Fibroblast of gingiva (primary cell): ENCODE measurements around the gene CAMSAP1.
"Not testable (repeated sequence)": the region's sequence is repeated elsewhere in the genome, so short reads cannot be mapped to it uniquely, and the experiment has no call there.

Experiments used
- DNase-seq: peaks from one replicate; pipeline ENCODE4 v3.0.0-alpha.2; 2011; ENCODE audit warnings: low read depth

The CAMSAP1 gene

GRCh38 chr9:135901031-135901758 is 6.2 kb downstream of the CAMSAP1 start:
- DNase-seq, result no peak

DNA sequence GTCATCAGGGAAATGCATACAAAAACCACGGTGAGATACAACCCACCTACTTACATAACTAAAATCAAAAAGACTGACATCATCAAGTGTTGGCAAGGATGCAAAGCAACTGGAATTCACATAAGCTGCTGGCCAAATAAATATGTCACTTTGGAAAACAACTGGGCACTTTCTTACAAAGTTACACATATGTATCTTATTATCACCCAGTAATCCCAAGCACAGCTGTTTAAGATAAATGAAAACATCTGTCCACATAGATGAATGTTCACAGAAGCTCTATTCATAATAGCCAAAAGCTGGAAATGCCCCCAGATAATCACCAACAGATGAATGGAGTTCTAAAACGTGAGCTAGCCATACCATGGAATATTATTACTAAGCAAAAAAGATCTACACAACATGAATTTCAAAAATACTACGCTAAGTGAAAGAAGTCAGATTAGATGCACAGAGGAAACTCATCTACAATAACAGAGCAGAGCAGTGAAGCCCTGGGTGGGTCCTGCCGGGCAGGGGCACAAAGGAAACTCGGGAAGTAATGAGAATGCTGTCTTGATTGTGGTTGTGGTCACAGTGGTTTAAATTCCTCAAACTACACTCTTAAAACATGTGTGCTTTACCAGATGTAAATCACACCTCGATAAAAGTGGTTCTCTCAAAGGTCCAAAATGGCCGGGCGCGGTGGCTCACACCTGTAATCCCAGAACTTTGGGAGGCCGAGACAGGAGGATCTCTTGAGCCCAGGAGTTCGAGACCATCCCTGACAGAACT is 8.5 kb downstream of the CAMSAP1 start:
- peak; percentile 93 for DNase-seq

DNA sequence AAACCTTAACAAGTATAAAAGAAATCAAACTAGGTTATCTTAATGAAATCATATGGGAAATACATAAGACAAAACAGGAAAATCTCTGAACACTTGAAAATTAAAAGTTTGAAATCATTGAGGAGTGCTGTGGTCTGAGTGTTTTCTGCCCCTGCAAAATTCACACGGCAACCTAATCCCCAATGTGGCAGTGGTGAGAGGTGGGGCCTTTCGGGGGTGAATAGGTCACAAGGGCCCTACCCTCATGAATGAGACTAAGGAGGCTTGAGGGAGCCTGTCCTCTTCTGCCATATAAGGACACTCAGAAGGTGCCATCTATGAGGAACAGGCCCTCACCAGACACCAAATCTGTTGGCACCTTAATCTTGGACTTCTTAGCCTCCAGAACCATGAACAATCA is 10.7 kb downstream of the CAMSAP1 start:
- DNase-seq, result no peak

DNA sequence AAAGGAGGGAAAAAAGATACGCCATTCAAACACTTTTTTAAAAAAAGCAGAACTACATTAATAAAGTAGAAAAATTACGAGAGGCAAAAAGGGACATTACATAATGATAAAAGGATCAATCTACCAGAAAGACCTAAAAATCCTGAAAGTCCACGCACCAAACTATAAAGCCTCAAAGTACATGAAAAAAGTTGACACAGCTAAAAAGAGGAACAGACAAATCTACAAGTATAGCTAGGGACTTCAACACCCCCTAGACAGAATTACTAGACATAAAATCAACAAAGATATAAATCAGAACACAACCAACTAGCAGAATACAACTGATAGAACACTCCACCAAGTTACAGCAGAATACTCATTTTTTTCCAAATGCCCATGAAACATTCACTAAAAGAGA is 11.1 kb downstream of the CAMSAP1 start:
- DNase-seq, result no peak

GRCh38 chr9:135895202-135895848 is 12.0 kb downstream of the CAMSAP1 start:
- no peak for DNase-seq

DNA sequence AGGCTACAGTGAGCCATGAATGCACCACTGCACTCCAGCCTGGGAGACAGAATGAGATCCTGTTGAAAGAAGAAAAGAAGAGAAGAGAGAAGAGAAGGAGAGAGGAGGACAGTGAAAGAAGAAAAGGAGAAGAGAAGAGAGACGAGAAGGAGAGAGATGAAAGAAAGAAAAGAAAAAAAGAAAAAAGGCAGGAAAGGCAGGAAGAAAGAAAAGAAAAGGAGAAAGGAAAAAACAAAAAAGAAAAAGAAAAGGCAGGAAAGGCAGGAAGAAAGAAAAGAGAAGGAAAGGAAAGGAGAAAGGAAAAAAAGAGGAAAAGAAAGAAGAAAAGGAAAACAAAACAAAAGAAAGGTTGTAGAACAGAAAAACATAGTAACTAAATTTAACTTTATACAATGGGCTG is 14.2 kb downstream of the CAMSAP1 start:
- DNase-seq, result no peak

DNA sequence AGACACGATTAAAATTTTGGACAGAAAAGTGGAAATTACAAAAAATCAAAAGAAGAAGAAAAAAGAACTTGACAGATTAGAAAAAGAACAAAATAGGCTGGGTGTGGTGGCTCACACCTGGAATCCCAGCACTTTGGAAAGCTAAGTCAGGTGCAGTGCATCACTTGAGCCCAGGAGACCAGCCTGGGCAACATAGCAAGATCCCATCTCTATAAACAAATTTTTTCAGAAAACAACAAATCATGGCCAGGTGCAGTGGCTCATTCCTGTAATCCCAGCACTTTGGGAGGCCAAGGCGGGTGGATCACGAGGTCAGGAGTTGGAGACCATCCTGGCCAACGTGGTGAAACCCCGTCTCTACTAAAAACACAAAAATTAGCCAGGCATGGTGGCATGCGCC is 15.0 kb downstream of the CAMSAP1 start:
- DNase-seq, result not testable (repeated sequence)

DNA sequence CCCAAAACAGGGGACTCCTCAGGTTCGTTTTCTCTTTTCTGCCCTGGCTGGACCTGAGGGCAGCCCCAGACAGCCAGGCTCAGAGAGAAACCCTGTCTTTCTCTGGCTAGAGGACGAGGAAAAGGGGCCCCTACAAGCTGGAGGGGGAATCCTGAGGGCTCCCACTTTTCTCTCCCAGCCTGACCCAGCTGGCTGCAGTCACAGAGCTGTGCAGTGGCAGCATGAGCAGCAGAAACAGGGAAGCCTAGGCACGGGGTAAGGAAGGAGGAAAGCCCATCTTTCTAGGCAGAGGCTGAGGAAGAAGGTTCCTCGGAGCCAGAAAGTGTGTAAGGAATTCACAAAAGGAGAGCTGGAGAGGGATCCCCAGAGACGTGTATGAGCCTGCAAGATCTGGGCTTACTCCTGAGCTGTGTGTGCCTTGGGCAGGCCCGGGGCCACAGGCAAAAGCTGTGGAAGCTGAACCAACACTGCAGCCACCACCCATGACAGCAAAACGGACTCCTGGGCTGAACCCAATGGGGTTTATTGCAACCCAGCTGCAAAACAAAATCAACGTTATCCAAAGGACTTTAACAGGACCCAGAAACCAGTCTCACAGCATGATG is 16.2 kb downstream of the CAMSAP1 start:
- no peak for DNase-seq

DNA sequence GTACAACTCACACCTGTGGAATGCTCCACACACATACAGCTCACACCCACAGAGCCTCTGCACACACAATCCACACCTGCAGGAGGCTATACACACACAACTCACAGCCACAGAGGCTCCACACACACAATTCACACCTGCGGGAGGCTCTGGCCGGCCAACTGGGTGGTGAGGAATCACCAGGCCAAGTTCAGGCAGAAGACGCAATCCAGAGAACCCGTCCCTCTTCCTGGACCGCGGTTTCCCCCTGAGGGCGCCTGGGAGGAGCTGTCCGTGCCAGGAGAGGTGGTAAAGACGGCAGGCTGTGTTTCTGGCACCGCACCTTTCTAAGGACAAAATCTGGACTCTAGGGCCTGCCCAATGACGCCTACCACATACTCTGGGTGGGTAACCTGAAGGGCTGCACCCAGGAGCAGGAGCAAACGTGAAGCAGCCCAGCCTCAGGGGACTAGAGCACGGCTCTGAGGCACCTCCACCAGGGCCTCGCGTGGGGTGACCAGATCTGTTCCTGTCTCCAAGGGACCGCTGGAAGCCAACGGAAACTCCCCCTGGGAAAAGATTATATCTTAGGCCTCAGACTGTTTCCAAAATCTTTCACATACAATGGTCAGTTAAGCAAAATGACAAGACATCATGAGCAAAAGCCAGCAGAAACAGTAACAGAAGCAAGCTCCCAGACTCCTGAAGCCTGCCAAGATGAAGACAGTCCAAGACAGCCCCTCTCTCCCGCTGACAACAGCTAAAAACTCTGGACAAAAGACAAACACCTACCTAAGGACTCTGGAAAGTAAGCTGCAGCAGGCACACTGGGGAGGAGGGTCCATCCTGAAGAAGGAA is 16.9 kb downstream of the CAMSAP1 start:
- DNase-seq, result no peak

GRCh38 chr9:135889564-135890189 is 17.7 kb downstream of the CAMSAP1 start:
- no peak for DNase-seq

- no peak for DNase-seq
These were observed 18.5 kb downstream of the CAMSAP1 start for GRCh38 chr9:135888766-135889394.

- no peak for DNase-seq
These were observed 19.1 kb downstream of the CAMSAP1 start for GRCh38 chr9:135888126-135888765.

GRCh38 chr9:135887585-135888050 is 19.7 kb downstream of the CAMSAP1 start:
- no peak for DNase-seq

DNA sequence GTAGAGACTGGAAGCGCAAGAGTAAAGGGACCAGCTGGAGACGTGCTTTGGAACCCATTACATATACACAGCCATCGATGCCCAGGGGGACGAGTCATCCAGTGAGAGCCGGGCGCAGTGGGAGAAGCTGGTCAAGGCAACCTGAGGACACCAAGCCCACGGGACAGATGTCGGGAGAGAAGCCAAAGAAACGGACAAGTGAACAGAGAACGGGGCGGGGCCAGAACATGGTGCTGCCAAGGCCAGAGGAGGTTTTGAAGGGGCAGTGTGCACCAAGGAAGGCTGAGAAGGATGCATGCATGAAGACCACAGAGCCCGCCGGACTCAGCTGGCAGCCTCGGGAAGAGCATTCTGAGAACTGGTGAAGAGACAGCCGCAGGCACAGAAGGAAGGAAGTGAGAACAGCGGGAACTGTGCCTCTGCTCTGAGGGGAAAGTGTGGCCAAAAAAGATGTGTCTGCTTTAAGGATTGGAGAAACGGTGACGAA is 20.3 kb downstream of the CAMSAP1 start:
- DNase-seq, result peak; percentile 14

DNA sequence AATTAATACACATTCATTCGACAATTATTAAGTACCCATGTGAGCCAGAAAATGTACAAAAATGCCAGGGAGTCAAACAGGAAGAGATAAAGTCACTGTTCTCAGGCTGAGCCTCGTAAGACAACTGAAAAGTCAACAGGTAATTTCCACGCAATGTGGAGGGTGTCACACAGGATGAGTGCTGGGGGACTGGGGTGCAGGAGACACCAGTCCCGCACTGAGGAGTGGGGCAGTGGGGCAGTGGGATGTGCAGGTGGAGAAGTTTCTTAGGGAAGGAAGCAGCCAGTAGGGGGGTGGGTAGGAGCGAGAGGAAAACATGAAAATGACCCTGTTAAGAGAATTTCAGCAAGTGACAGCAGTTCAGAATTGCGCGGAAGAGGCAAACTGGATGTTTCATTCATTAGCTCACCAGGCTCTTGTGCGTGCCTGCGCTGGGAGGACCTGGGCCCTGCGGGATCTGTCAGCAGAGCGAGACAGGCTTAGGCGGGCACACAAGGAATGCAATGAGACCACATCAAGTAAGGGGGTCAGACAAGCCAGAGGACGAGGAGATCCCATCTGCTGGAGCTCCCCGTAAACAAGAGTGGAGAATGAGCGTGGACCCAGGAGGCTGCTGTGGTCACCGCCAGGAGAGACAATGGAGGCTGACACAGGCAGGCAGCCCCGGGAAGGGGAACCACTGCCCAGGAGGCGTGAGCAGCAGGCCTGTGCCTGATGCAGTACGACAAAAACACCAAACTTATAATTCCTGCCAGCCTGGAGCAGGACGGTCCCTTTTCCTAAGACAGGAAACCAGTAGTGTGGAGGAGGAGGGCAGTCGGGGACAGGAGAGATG is 21.0 kb downstream of the CAMSAP1 start:
- DNase-seq, result no peak

GRCh38 chr9:135885100-135885853 is 22.1 kb downstream of the CAMSAP1 start:
- no peak for DNase-seq

DNA sequence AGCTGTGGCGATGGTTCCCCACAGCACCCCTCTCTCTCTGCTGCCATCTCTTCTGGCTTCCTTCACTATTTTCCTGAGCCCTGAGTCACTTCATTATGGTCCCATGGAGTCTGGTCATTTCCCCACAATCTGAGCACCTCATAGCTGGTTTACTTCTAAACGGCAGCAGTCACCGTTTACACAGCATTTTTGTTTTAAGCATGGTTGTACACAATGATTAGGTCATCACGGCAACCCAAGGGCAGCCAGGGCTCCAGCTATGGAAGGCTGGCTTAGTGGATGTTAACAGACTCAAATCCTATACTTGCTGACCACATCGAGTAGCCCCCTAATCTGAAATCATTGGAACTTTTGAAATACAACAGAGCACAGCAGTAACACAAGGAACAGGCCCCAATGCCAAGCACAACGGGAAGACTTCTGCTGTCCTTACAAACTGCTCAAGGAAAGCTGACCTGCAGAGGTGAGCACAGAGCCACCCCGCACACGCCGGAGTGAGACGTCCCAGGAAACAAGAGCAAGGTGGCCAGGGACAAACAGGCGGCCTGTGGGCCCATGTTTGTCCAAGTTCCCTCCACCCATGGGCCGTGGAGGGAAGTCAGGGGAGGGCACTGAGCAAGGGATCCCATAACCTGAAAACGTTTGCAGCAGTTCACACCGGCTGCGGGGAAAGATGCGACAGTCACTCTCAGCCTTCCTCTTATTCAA is 22.9 kb downstream of the CAMSAP1 start:
- peak; percentile 23 for DNase-seq
